Fibroblast of the conjunctiva (primary cell): ENCODE results near the gene RGS11.
"Not testable (repeated sequence)": the region's sequence is repeated elsewhere in the genome, so short reads cannot be mapped to it uniquely, and the experiment has no call there.

Experiments used
- DNase-seq: peaks from one replicate; pipeline ENCODE4 v3.0.0-alpha.2; 2010; ENCODE audit warnings: low read depth

RGS11 gene

GRCh38 chr16:280552-280951 lies 4.8 kb upstream of the RGS11 start, which contains the start of gene ARHGDIG:
ARHGDIG (plus strand) TSS chr16:280591; CDS start chr16:280681, 90 bp downstream.
- DNase-seq: no peak

- DNase-seq: no peak
Measured at GRCh38 chr16:280005-280460, 4.3 kb upstream of the RGS11 start.

GRCh38 chr16:279531-279930 lies 3.8 kb upstream of the RGS11 start:
- no peak for DNase-seq

- no peak for DNase-seq
Measured at GRCh38 chr16:278863-279366, 3.2 kb upstream of the RGS11 start.

- DNase-seq: no peak
Measured at GRCh38 chr16:276426-277077, 808 bp upstream of the RGS11 start.

GRCh38 chr16:275041-275641 lies 603 bp downstream of the RGS11 start:
- DNase-seq: no peak

- no peak for DNase-seq
Measured at GRCh38 chr16:273547-274421, 2.0 kb downstream of the RGS11 start.

- DNase-seq: no peak
Measured at GRCh38 chr16:272633-273546, 2.9 kb downstream of the RGS11 start.

GRCh38 chr16:270381-271255 lies 5.1 kb downstream of the RGS11 start:
- no peak for DNase-seq

GRCh38 chr16:269061-269796 lies 6.5 kb downstream of the RGS11 start:
- no peak for DNase-seq

- no peak for DNase-seq
Measured at GRCh38 chr16:268141-269053, 7.3 kb downstream of the RGS11 start.

GRCh38 chr16:267562-267961 lies 8.2 kb downstream of the RGS11 start:
- not testable (repeated sequence) for DNase-seq

- no peak for DNase-seq
Measured at GRCh38 chr16:266258-267164, 9.2 kb downstream of the RGS11 start.

- no peak for DNase-seq
Measured at GRCh38 chr16:265711-266110, 10.0 kb downstream of the RGS11 start.

- no peak for DNase-seq
Measured at GRCh38 chr16:265002-265529, 10.7 kb downstream of the RGS11 start.

- DNase-seq: no peak
Measured at GRCh38 chr16:264440-264951, 11.2 kb downstream of the RGS11 start.

- DNase-seq: no peak
Measured at GRCh38 chr16:263944-264343, 11.8 kb downstream of the RGS11 start.
